Endodermal cell (in vitro differentiated cells): ENCODE results near the gene POU6F2. TPM values are rescaled to one million over a fixed set of nuclear protein-coding genes. Genes with fewer than 3 reads are reported as not detected.
A peak's percentile ranks its signal among the peaks of the same experiment; 100 is the strongest.

ENCODE experiments used
- DNase-seq: peaks from one replicate; pipeline ENCODE4 v3.0.0-alpha.2; 2017
- H3K27ac ChIP-seq: 2 replicates; pipeline ENCODE4 v1.5.1; 2013; ENCODE audit warnings: mild to moderate bottlenecking, low read depth, low read length, moderate library complexity
- H3K27me3 ChIP-seq: 2 replicates; pipeline ENCODE4 v1.6.1; 2013; ENCODE audit warnings: mild to moderate bottlenecking, low read length, moderate library complexity; ENCODE audit not compliant: insufficient read depth, control insufficient read depth, poor library complexity, severe bottlenecking
- H3K36me3 ChIP-seq: 2 replicates; pipeline ENCODE4 v1.7.0; 2013; ENCODE audit warnings: mild to moderate bottlenecking, low read length, moderate library complexity; ENCODE audit not compliant: control insufficient read depth, insufficient read depth
- H3K4me1 ChIP-seq: one replicate; pipeline ENCODE4 v1.7.0; 2013; ENCODE audit warnings: low read length; ENCODE audit not compliant: control insufficient read depth, insufficient read depth
- H3K4me3 ChIP-seq: 2 replicates; pipeline ENCODE4 v1.5.1; 2013; ENCODE audit warnings: mild to moderate bottlenecking, low read length, moderate library complexity
- H3K9ac ChIP-seq: 2 replicates; pipeline ENCODE4 v1.6.1; 2013; ENCODE audit warnings: mild to moderate bottlenecking, low read length, moderate library complexity; ENCODE audit not compliant: poor library complexity, severe bottlenecking; ENCODE audit errors: extremely low read depth
- H3K9me3 ChIP-seq: 2 replicates; pipeline ENCODE4 v1.6.1; 2013; ENCODE audit warnings: mild to moderate bottlenecking, low read length, moderate library complexity; ENCODE audit not compliant: control insufficient read depth
- H3K27ac Mint-ChIP-seq: 2 replicates; pipeline ENCODE4 v1.8.0; 2020; ENCODE audit warnings: mixed read lengths
- H3K27me3 Mint-ChIP-seq: 2 replicates; pipeline ENCODE4 v1.8.0; 2021; ENCODE audit warnings: mild to moderate bottlenecking, mixed read lengths; ENCODE audit not compliant: insufficient read depth
- H3K36me3 Mint-ChIP-seq: 2 replicates; pipeline ENCODE4 v1.8.0; 2020; ENCODE audit warnings: low read depth, mixed read lengths
- H3K4me1 Mint-ChIP-seq: 2 replicates; pipeline ENCODE4 v1.8.0; 2020; ENCODE audit warnings: mixed read lengths
- H3K4me3 Mint-ChIP-seq: 2 replicates; pipeline ENCODE4 v1.8.0; 2020; ENCODE audit warnings: mild to moderate bottlenecking, moderate library complexity, mixed read lengths
- H3K9me3 Mint-ChIP-seq: 2 replicates; pipeline ENCODE4 v1.8.0; 2020; ENCODE audit warnings: mild to moderate bottlenecking, mixed read lengths
- CTCF ChIP-seq: fragments of 200-600 bp; sonication (generic); conservative IDR thresholded peaks from 2 replicates; pipeline ENCODE4 v1.5.0; 2021; ENCODE audit warnings: antibody characterized with exemption, mild to moderate bottlenecking
- WGBS, 2 experiments: methylation state at CpG; one replicate each; pipeline versions ENCODE4 v1.1.5 to v1.1.7; 2013; ENCODE audit warnings: missing lambda C conversion rate in 2 of 2, mixed read lengths in 1 of 2; ENCODE audit not compliant: insufficient coverage in 1 of 2, insufficient read length in 1 of 2; 5-methylcytosine and 5-hydroxymethylcytosine counted together
- total RNA-seq, 2 donors: library from RNA; stranded (reverse); fragmentation: NEBNext Ultra II Directional in 1 of 2; extraction: Animal tissue kit (Norgen Biotek cat#: 25700) in 1 of 2; gene quantifications; 2 replicates in 1 of 2; 3 replicates in 1 of 2; pipeline ENCODE4 v1.2.1, GENCODE V29; 2021

The POU6F2 gene
- total RNA-seq, 2 donors from 2014 or later = 6.0 to 10.0 TPM

GRCh38 chr7:39355664-39356063 lies 378.0 kb downstream of the POU6F2 start:
- no peak for TF ChIP-seq CTCF
- H3K27ac Mint-ChIP-seq = no peak overlapping the region
- no peaks in the 10 kb centered on the region for H3K36me3 ChIP-seq
- no peaks in the 10 kb centered on the region for H3K9me3 Mint-ChIP-seq
- no peaks in the 10 kb centered on the region for H3K27me3 Mint-ChIP-seq
- no peak for DNase-seq
- H3K4me1 Mint-ChIP-seq = peaks cover 56% of the 10 kb centered on the region
- H3K36me3 Mint-ChIP-seq = no peaks in the 10 kb centered on the region
- H3K9me3 ChIP-seq = no peaks in the 10 kb centered on the region
- no peaks in the 10 kb centered on the region for H3K27me3 ChIP-seq
- H3K9ac ChIP-seq = no peak overlapping the region
- no peak overlapping the region for H3K4me3 ChIP-seq
- peaks cover 18% of the 10 kb centered on the region for H3K4me1 ChIP-seq
- 60 to 85% methylated on average over 1 to 4 of the region's 4 CpGs for WGBS, 2 experiments
- no peak overlapping the region for H3K27ac ChIP-seq
- H3K4me3 Mint-ChIP-seq = no peak overlapping the region

GRCh38 chr7:39356172-39356925 lies 378.6 kb downstream of the POU6F2 start:
- Histone ChIP-seq H3K9ac (no peak overlapping the region), H3K4me3 (no peak overlapping the region), H3K9me3 (no peaks in the 10 kb centered on the region), H3K4me1 (peaks cover 18% of the 10 kb centered on the region), H3K36me3 (no peaks in the 10 kb centered on the region), H3K27me3 (no peaks in the 10 kb centered on the region), H3K27ac (no peak overlapping the region)
- H3K27ac Mint-ChIP-seq = no peak overlapping the region
- H3K9me3 Mint-ChIP-seq = no peaks in the 10 kb centered on the region
- DNase-seq = no peak
- no peaks in the 10 kb centered on the region for H3K27me3 Mint-ChIP-seq
- H3K4me1 Mint-ChIP-seq = peaks cover 51% of the 10 kb centered on the region
- WGBS, 2 experiments = 88 to 94% methylated on average over 1 to 6 of the region's 7 CpGs
- TF ChIP-seq CTCF = peak; percentile 39
- no peak overlapping the region for H3K4me3 Mint-ChIP-seq
- no peaks in the 10 kb centered on the region for H3K36me3 Mint-ChIP-seq

GRCh38 chr7:39357648-39358047 lies 379.9 kb downstream of the POU6F2 start:
- Mint-ChIP-seq H3K4me3 (no peak overlapping the region), H3K27me3 (no peaks in the 10 kb centered on the region), H3K4me1 (peaks cover 38% of the 10 kb centered on the region), H3K36me3 (no peaks in the 10 kb centered on the region), H3K9me3 (no peaks in the 10 kb centered on the region), H3K27ac (no peak overlapping the region)
- TF ChIP-seq CTCF = peak; percentile 89
- Histone ChIP-seq H3K27me3 (no peaks in the 10 kb centered on the region), H3K36me3 (no peaks in the 10 kb centered on the region), H3K4me3 (no peak overlapping the region), H3K4me1 (peaks cover 18% of the 10 kb centered on the region), H3K9me3 (no peaks in the 10 kb centered on the region), H3K27ac (no peak overlapping the region), H3K9ac (no peak overlapping the region)
- 51 to 72% methylated on average over 2 to 3 of the region's 3 CpGs for WGBS, 2 experiments
- DNase-seq = peak; percentile 79
